HG03196 (cell line): ENCODE measurements around the gene CEP68.
A peak's percentile ranks its signal among the peaks of the same experiment; 100 is the strongest.

Experiments used
- ATAC-seq: cut with Tn5 transposase; IDR thresholded peaks from one replicate; pipeline ENCODE4 v1.9.1; 2021; ENCODE audit not compliant: unreplicated experiment

The CEP68 gene

DNA sequence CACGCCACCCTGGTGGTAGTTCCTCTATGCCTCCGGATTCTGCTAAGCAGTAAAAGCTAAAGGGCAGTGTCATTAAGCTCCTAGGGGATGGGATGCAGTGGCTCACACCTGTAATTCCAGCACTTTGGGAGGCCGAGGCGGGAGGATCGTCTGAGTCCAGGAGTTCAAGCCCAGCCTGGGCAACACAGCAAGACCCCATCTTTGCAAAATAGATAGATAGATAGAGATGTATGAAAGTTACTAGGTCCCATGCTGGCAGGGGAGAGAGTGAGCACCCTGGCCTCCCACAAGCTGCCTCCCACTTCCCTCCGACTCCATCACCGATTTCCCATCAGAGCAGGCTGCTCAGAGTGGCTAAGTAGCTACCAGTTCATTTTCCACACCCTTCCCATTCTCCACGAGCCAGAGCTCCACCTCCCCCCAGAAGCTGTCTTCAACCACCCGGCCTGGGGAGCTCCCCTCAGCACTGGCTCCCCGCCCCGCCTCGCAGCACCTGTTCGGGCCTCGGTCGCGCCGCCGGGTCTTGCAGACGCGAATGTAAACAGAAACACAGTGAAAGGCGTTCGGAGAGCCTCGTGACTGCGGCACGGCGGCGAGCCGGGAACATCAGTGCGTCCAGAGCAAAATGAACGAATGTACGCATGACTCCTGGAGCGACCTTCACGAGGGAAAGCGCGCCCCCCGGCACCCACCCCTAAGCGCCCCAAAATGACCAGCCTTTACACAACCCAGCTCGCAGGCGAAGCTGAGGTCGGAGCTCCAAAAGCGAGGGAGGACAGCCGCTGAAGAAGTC lies 598 bp upstream of the CEP68 start:
- peak; percentile 24 for ATAC-seq

GRCh38 chr2:65057054-65057375 lies 799 bp downstream of the CEP68 start:
- no peak for ATAC-seq

DNA sequence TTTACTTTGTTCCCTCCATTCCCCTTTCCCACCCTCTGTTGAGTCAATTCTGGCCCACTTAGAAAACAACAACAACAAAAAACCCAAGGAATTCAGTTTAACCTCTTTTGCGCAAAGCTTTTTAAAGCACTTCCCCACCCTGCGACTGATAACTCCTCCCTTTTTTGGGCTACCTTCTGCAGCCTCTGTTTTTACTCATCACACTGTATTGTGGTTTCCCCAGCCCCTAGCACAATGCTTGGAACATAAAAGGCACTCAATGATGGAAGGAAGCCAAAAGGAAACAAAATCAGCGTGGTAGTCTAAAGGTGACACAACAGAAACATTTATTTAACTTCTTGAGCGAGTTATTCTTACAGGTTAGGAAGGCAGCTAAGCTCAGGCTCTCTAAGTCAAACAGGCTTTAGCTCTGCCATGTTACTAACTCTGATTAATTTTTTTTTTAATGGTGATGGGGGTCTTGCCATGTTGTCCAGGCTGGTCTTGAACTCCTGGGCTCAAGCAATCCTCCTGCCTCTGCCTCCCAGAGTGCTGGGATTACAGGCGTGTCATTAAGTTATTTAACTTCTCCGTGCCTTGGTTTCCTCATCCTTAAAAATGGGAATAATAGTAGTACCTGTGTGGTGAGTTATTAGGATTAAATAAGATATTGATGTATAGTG lies 1.3 kb downstream of the CEP68 start:
- ATAC-seq, result peak; percentile 17

- ATAC-seq, result no peak
Measured at GRCh38 chr2:65059071-65059470, 2.9 kb downstream of the CEP68 start.

DNA sequence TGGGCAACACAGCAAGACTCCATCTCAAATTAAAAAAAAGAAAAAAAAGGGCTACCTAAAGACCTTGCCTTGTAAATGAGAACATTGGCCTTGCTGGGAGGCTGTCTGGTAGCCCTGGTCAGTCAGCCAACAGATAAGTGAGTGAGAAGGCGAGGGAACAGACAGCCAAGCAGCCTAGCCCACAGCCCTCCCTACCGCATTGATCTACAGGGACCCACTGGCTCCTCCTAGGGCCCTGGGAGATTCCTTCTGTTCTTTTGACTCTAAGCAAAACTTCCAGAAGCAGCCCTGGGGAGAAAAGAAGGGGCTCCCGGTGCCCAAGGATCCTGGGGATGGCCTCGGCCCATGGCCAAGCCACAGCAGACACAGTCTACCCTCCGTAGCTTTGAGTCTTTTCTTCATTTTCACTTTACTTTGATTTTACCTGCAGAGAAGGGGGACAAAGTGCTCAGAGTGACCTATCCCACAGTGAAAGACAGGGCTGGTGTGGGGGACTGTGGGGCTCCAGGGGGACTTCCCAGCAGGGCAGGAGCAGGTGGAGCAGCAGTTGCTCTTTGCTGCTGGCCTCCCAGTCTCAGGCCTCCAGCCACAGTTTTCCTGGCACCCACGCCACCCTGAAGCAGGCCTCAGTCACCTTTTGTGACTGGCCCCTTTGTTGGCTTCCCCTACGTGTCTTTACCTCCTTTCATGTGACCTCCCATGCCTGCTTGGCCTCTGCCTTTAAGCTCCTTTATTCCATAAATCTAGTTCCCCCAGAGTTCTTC lies 5.1 kb downstream of the CEP68 start:
- ATAC-seq, result no peak

DNA sequence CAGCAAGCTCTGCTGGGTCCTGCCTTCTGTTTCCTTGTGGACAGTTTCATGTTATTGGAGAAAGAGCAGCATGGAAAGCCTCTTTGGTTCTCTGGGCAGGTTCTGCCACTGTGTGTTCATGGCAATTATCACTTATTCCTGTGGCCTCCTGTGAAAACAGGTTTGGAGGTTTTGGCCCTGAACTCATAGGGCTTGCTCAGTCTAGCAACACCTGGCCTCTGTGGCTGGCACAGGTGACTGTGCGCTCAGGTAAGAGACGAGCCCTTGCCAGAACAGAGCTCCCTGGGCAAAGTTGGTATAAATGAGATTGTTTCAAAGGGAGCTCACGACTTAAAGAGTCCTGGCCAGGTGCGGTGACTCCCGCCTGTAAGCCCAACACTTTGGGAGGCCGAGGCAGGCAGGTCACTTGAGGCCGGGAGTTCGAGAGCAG lies 5.7 kb downstream of the CEP68 start:
- no peak for ATAC-seq

GRCh38 chr2:65062843-65063825 lies 6.9 kb downstream of the CEP68 start:
- no peak for ATAC-seq

DNA sequence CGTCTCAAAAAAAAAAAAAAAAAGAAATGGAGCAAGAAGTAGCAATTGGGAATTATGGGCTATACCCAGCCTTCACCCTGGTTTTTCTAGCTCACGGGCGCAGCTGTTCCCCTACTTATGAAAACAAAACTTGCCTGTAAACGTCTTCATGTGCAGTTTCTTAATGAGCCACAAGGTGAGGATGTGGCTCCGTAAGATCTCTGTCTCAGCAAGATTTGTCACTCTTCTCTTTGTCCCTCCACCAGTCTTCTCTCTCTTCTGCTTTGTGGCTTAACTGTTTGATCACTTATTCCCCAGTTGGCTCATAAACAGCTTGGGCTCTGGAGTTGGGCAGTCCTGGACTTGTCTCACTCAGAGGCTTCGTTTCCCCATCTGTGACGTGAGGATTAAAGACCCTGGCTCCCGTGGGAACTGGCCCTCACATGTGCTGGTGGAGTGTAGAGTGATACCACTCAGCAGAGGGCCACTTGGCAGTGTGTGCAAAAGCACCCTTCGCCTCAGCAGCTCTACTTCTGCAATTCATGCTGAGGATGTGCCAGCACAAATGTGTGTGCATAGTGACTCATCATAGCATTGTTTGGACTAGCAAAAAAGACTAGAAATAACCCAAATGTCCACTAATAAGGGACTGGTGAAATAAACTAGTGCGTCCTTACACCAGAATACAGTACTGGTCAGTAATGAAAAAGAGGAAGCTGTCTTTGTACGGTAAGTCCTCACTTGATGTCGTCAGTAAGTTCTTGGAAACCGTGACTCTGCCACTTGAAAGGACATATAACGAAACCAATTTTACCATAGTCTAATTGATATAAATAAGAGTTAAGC lies 8.7 kb downstream of the CEP68 start:
- peak; percentile 81 for ATAC-seq

- no peak for ATAC-seq
Measured at GRCh38 chr2:65067806-65068553, 11.8 kb downstream of the CEP68 start.

DNA sequence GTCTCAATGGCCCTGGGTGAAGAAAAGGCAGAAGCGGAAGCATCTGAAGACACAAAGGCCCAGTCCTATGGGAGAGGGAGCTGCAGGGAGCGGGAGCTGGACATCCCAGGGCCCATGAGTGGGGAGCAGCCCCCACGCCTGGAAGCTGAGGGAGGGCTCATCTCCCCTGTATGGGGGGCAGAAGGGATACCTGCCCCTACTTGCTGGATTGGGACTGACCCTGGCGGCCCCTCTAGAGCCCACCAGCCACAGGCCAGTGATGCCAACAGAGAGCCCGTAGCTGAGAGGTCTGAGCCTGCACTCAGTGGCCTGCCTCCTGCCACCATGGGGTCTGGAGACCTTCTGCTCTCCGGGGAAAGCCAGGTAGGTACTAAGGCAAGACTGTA lies 13.2 kb downstream of the CEP68 start:
- ATAC-seq, result no peak

- ATAC-seq, result no peak
Measured at GRCh38 chr2:65070172-65070830, 14.1 kb downstream of the CEP68 start.

GRCh38 chr2:65070856-65071255 lies 14.6 kb downstream of the CEP68 start:
- ATAC-seq, result no peak

DNA sequence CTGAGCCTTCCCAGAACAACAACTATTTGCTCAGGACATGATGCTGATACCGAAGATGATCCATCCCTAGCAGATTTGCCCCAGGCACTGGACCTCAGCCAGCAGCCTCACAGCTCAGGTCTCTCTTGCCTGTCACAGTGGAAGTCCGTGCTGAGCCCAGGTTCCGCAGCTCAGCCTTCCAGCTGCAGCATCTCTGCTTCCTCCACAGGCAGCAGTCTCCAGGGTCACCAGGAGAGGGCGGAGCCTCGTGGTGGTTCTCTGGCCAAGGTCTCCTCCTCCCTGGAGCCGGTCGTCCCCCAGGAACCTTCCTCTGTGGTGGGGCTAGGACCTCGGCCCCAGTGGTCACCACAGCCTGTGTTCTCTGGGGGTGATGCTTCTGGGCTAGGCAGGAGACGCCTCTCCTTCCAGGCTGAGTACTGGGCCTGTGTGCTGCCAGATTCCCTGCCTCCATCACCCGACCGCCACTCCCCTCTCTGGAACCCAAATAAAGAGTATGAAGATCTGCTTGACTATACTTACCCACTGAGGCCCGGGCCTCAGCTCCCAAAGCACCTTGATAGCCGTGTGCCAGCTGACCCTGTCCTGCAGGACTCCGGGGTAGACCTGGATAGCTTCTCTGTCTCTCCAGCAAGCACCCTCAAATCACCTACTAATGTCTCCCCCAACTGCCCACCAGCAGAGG lies 15.4 kb downstream of the CEP68 start:
- no peak for ATAC-seq

GRCh38 chr2:65072181-65072970 lies 16.2 kb downstream of the CEP68 start:
- ATAC-seq, result no peak

DNA sequence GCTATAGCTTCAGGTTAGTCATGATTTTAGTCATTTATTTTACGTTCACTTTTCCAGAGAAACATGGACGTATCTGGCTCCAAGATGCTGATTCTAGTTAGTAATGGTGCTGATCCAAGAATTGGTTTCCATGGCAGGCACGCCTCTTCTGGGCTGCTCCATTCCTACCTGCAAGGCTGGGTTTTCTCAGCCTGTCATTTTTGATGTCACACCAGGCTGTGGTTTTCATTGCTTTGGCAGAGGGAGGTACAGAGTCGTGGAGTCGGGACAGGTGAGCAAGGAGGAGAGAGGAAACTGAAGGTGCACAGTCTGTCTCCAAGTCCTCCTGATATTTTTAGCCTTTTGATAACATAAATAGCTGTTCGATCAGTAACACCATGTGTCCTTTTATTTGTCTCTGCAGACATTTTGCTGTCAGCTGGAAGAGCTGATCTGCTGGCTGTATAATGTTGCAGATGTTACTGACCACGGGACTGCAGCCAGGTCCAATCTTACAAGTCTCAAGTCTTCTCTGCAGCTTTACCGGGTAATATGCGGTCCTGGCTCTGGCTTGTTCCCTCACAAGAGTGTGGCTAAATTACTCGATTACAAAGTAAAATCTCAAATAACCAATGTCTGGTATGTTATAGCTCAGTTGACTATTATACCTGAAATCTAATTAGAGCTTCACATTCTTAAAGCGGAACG lies 17.8 kb downstream of the CEP68 start:
- no peak for ATAC-seq

DNA sequence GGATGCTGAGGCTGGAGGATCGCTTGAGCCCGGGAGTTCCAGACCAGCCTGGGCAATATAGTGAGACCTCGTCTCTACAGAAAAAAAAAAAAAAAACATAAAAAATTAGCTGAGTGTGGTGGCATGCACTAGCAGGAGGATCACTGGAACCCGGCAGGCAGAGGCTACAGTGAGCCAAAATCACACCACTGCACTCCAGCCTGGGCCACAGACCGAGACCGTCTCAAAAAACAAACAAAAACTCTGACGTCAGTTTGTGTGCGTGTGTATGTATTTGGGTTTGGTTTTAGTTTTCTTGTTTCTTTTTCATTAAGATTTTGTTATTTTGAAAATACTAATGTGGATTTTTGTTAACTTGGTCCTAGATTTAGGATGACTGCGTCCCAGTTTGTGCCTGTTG lies 19.0 kb downstream of the CEP68 start:
- no peak for ATAC-seq
